HCT116 (cell line): ENCODE data around the gene COX7A2L. TPM values are rescaled to one million over a fixed set of nuclear protein-coding genes. Genes with fewer than 3 reads are reported as not detected.

ENCODE experiments used
- ATAC-seq: fragments of 200-7000 bp; cut with Tn5 transposase; 2 replicates; pipeline ENCODE4 v1.9.1; 2020; ENCODE audit warnings: mild to moderate bottlenecking, moderate library complexity
- BruUV-seq: library from RNA; stranded (reverse); fragments of 400-500 nt; replicated peaks from 2 replicates; lab custom pipeline; 2021; lab: Mats Ljungman, UMichigan
- CTCF ChIA-PET: fragments of 300-600 bp; sonication (Branson Sonifier 250); formaldehyde crosslinking; loops from one replicate; lab custom pipeline; 2021; ENCODE audit warnings: antibody characterized with exemption; lab: Charles Lee
- POLR2A ChIA-PET: fragments of 300-600, 350-600 bp; sonication (Branson Sonifier 250); formaldehyde crosslinking; loops from one replicate; lab custom pipeline; 2021; ENCODE audit warnings: antibody characterized with exemption; lab: Charles Lee
- RAD21 ChIA-PET, 2 experiments: fragments of 300-600 bp; sonication (Branson Sonifier 250); formaldehyde crosslinking; loops; one replicate each; lab custom pipeline; 2023; ENCODE audit warnings: low total read pairs in 2 of 2; ENCODE audit not compliant: uncharacterized antibody in 2 of 2, unreplicated experiment in 2 of 2, low non-redundant PET in 1 of 2; lab: Charles Lee
- DNase-seq: peaks from one replicate; pipeline ENCODE4 v3.0.0-alpha.2; 2010; ENCODE audit warnings: low read depth, low spot score
- H2AFZ ChIP-seq: fragments of 200-600 bp; shearing (Covaris generic), sonication (generic); 2 replicates; pipeline ENCODE4 v1.6.1; 2017; ENCODE audit warnings: low read depth, mixed run types, mixed read lengths, antibody characterized with exemption, low read length; ENCODE audit not compliant: poor library complexity, severe bottlenecking
- H3K27ac ChIP-seq: 2 replicates; pipeline ENCODE4 v1.5.1; 2012; ENCODE audit warnings: low read depth, low read length
- H3K27me3 ChIP-seq: fragments of 200-600 bp; sonication (generic); 2 replicates; pipeline ENCODE4 v1.6.1; 2016; ENCODE audit warnings: mixed run types, low read length, mixed read lengths; ENCODE audit not compliant: insufficient read depth
- H3K36me3 ChIP-seq, 2 experiments: fragments of 200-500 bp in 1 of 2; fragments of 200-600 bp in 1 of 2; sonication (Bioruptor generic) in 1 of 2; sonication (generic) in 1 of 2; 2 replicates each; pipeline versions ENCODE4 v1.5.1 to v1.6.1; 2014 to 2016; ENCODE audit warnings: low read length in 2 of 2, inconsistent platforms in 1 of 2, mixed read lengths in 1 of 2, mixed run types in 1 of 2; ENCODE audit not compliant: insufficient read depth in 2 of 2, control insufficient read depth in 1 of 2
- H3K4me1 ChIP-seq, 2 experiments: fragments of 200-600 bp in 1 of 2; sonication (generic) in 1 of 2; 2 replicates each; pipeline versions ENCODE4 v1.5.1 to v1.6.1; 2012 to 2017; ENCODE audit warnings: low read length in 2 of 2, inconsistent platforms in 1 of 2, mild to moderate bottlenecking in 1 of 2, mixed read lengths in 1 of 2, mixed run types in 1 of 2, moderate library complexity in 1 of 2; ENCODE audit not compliant: insufficient read depth in 2 of 2, control insufficient read depth in 1 of 2
- H3K4me2 ChIP-seq: fragments of 200-600 bp; sonication (generic); 2 replicates; pipeline ENCODE4 v1.6.1; 2017; ENCODE audit warnings: mixed run types, low read length, mixed read lengths
- H3K4me3 ChIP-seq, 2 experiments: fragments of 200-600 bp in 1 of 2; sonication (generic) in 1 of 2; replicated peaks in 1 of 2; 2 replicates each; pipeline ENCODE4 v1.5.1; 2011 to 2016; ENCODE audit warnings: low read length in 2 of 2, control low read depth in 1 of 2, low read depth in 1 of 2, mild to moderate bottlenecking in 1 of 2, mixed read lengths in 1 of 2, mixed run types in 1 of 2
- H3K79me2 ChIP-seq: fragments of 200-600 bp; sonication (generic); 2 replicates; pipeline ENCODE4 v1.6.1; 2017; ENCODE audit warnings: mild to moderate bottlenecking, mixed run types, low read length, moderate library complexity, mixed read lengths; ENCODE audit not compliant: insufficient read depth
- H3K9ac ChIP-seq: fragments of 200-600 bp; sonication (generic); 2 replicates; pipeline ENCODE4 v1.6.1; 2016; ENCODE audit warnings: low read length, mixed read lengths
- H3K9me2 ChIP-seq: fragments of 200-600 bp; sonication (generic), shearing (Covaris generic); 2 replicates; pipeline ENCODE4 v1.6.1; 2017; ENCODE audit warnings: mixed run types, mild to moderate bottlenecking, moderate library complexity; ENCODE audit not compliant: insufficient read depth
- H3K9me3 ChIP-seq, 2 experiments: fragments of 200-500 bp in 1 of 2; fragments of 200-600 bp in 1 of 2; sonication (Bioruptor generic) in 1 of 2; sonication (generic) in 1 of 2; 2 replicates each; pipeline ENCODE4 v1.6.1; 2014 to 2017; ENCODE audit warnings: low read length in 2 of 2, mixed read lengths in 2 of 2, inconsistent platforms in 1 of 2, low read depth in 1 of 2, mild to moderate bottlenecking in 1 of 2, mixed run types in 1 of 2, moderate library complexity in 1 of 2; ENCODE audit not compliant: control insufficient read depth in 1 of 2, insufficient read depth in 1 of 2
- H4K20me1 ChIP-seq: fragments of 200-600 bp; sonication (generic), shearing (Covaris generic); 2 replicates; pipeline ENCODE4 v1.6.1; 2017; ENCODE audit warnings: mixed run types, mild to moderate bottlenecking, moderate library complexity; ENCODE audit not compliant: insufficient read depth
- CEBPB ChIP-seq: IDR thresholded peaks from 2 replicates; pipeline ENCODE4 v1.6.1; 2012; ENCODE audit warnings: low read depth
- EGR1 ChIP-seq: IDR thresholded peaks from 2 replicates; pipeline ENCODE4 v1.6.1; 2012; ENCODE audit warnings: low read depth
- ELF1 ChIP-seq: IDR thresholded peaks from 2 replicates; pipeline ENCODE4 v1.6.1; 2012; ENCODE audit warnings: low read depth, borderline replicate concordance
- EZH2 ChIP-seq: fragments of 200-600 bp; sonication (generic); IDR thresholded peaks from 2 replicates; pipeline ENCODE4 v1.6.1; 2017; ENCODE audit warnings: antibody characterized with exemption, mixed run types
- FOSL1 ChIP-seq: IDR thresholded peaks from 2 replicates; pipeline ENCODE4 v1.6.1; 2012; ENCODE audit warnings: low read depth
- JUND ChIP-seq: IDR thresholded peaks from 2 replicates; pipeline ENCODE4 v1.6.1; 2012
- POLR2AphosphoS5 ChIP-seq: IDR thresholded peaks from 2 replicates; pipeline ENCODE4 v1.6.1; 2011; ENCODE audit warnings: mild to moderate bottlenecking, low read depth, low read length, moderate library complexity
- RAD21 ChIP-seq: IDR thresholded peaks from 2 replicates; pipeline ENCODE4 v1.6.1; 2012; ENCODE audit warnings: low read depth, mild to moderate bottlenecking
- SIN3A ChIP-seq: IDR thresholded peaks from 2 replicates; pipeline ENCODE4 v1.6.1; 2012; ENCODE audit warnings: low read depth
- TCF7L2 ChIP-seq: IDR thresholded peaks from 2 replicates; pipeline ENCODE4 v1.7.0; 2011; ENCODE audit warnings: borderline replicate concordance, inconsistent platforms; ENCODE audit not compliant: insufficient read depth, insufficient read length; ENCODE audit errors: extremely low read depth
- ZNF274 ChIP-seq: fragments of 200-500 bp; sonication (Bioruptor generic); IDR thresholded peaks from 2 replicates; pipeline ENCODE4 v1.6.1; 2014; ENCODE audit warnings: mild to moderate bottlenecking, low read depth, low read length, inconsistent platforms
- intact Hi-C: fragments of 100-400 bp; cut with micrococcal nuclease; formaldehyde crosslinking; loops from 2 replicates; pipeline ENCODE4 v1.10.0; 2022
- total RNA-seq: library from RNA; stranded (reverse); gene quantifications from one replicate; pipeline ENCODE4 v1.2.1, GENCODE V29; 2021; ENCODE audit not compliant: unreplicated experiment
- TF ChIP-seq, protein P1 (sequence below), 3 experiments: fragments of 200-600 bp in 1 of 3; sonication (generic) in 1 of 3; IDR thresholded peaks in 2 of 3; conservative IDR thresholded peaks in 1 of 3; 2 replicates each; pipeline ENCODE4 v1.5.1; 2012 to 2017; ENCODE audit warnings: low read depth in 2 of 3, low read length in 2 of 3, antibody characterized with exemption in 1 of 3, borderline replicate concordance in 1 of 3, control low read depth in 1 of 3, mild to moderate bottlenecking in 1 of 3, mixed read lengths in 1 of 3, mixed run types in 1 of 3, moderate library complexity in 1 of 3; ENCODE audit not compliant: insufficient read depth in 1 of 3
- TF ChIP-seq, protein P2 (sequence below): IDR thresholded peaks from 2 replicates; pipeline ENCODE4 v1.6.1; 2012

Gene COX7A2L
- total RNA-seq, 1 experiment from 2014 or later, result 104 TPM

DNA sequence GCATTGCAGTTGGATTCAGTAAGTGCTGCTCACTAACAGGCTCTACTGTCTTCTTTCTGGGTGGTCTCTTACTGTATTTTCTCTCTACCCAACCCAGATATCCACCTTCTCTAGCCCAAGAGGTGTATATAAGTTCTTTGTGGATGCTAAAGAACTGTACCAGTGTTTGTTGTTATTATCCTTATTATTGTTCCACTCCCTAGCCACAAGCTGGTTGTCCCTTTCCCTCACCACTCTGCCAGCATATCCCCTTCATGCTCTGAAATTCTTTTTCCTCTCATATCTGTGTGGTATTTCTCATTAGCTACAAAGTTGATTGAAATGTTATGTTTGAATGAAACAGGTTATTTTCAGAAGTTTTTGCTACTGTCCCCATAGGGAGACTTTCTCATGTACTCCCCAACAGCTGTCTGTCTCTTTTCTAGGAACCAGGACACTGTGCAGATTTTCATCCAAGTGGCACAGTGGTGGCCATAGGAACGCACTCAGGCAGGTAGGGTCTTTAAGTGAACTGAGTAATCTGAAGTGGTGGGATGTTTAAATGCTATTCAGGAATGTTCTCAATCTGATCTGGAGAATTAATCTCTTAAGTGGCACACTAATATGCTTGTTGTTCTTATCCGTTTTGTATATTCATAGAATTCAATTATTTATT lies 56.8 kb downstream of the COX7A2L start:
- H2AFZ ChIP-seq, result no peak overlapping the region
- ATAC-seq, result no peak
- TF ChIP-seq, protein P1, sequence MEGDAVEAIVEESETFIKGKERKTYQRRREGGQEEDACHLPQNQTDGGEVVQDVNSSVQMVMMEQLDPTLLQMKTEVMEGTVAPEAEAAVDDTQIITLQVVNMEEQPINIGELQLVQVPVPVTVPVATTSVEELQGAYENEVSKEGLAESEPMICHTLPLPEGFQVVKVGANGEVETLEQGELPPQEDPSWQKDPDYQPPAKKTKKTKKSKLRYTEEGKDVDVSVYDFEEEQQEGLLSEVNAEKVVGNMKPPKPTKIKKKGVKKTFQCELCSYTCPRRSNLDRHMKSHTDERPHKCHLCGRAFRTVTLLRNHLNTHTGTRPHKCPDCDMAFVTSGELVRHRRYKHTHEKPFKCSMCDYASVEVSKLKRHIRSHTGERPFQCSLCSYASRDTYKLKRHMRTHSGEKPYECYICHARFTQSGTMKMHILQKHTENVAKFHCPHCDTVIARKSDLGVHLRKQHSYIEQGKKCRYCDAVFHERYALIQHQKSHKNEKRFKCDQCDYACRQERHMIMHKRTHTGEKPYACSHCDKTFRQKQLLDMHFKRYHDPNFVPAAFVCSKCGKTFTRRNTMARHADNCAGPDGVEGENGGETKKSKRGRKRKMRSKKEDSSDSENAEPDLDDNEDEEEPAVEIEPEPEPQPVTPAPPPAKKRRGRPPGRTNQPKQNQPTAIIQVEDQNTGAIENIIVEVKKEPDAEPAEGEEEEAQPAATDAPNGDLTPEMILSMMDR (IDR thresholded peaks at IDR 0.05 in 2 of 3, conservative IDR thresholded peaks at IDR 0.05 in 1 of 3; ENCODE audit: borderline replicate concordance in 1 of 3, insufficient read depth in 1 of 3, low read depth in 2 of 3, low read length in 2 of 3), result no peak
- TF ChIP-seq ELF1 (no peak), EGR1 (no peak), POLR2AphosphoS5 (no peak), SIN3A (no peak), JUND (no peak), TCF7L2 (no peak), ZNF274 (no peak), CEBPB (no peak), RAD21 (no peak), FOSL1 (no peak), EZH2 (no peak)
- TF ChIP-seq, protein P2, sequence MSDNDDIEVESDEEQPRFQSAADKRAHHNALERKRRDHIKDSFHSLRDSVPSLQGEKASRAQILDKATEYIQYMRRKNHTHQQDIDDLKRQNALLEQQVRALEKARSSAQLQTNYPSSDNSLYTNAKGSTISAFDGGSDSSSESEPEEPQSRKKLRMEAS, result no peak
- no peak overlapping the region for H3K9ac ChIP-seq
- H4K20me1 ChIP-seq, result no peaks in the 10 kb centered on the region
- ChIA-PET POLR2A (no interaction called here), CTCF (no interaction called here), RAD21 (no interaction called here)
- no peak overlapping the region for H3K4me2 ChIP-seq
- no peaks in the 10 kb centered on the region for H3K9me2 ChIP-seq
- no peak for DNase-seq
- no peaks in the 10 kb centered on the region for H3K27me3 ChIP-seq
- BruUV-seq, result no TSS peak
- H3K9me3 ChIP-seq, result no peaks in the 10 kb centered on the region
- H3K4me3 ChIP-seq, result no peak overlapping the region
- peaks cover 8 to 9% of the 10 kb centered on the region in 2 experiments; a peak in 2 of 4 replicates for H3K36me3 ChIP-seq
- no peaks in the 10 kb centered on the region for H3K4me1 ChIP-seq
- intact Hi-C loops, result no loop called here
- H3K79me2 ChIP-seq, result no peaks in the 10 kb centered on the region
- H3K27ac ChIP-seq, result no peak overlapping the region
